OCI-LY1 (cell line): ENCODE measurements around the gene SENP6.

Source experiments
- CTCF ChIP-seq: fragments of 200-600 bp; sonication (generic), shearing (Covaris generic); IDR thresholded peaks from 2 replicates; pipeline ENCODE4 v1.5.1; 2017; ENCODE audit warnings: mild to moderate bottlenecking, antibody characterized with exemption, low read length, moderate library complexity, mixed read lengths
- EZH2 ChIP-seq: fragments of 200-600 bp; sonication (generic), shearing (Covaris generic); IDR thresholded peaks from 2 replicates; pipeline ENCODE4 v1.8.0; 2017; ENCODE audit warnings: borderline replicate concordance, mixed run types, mild to moderate bottlenecking, antibody characterized with exemption, low read length, moderate library complexity, mixed read lengths

- no peak for TF ChIP-seq CTCF
- TF ChIP-seq EZH2 = no peak
Measured at GRCh38 chr6:75666592-75666991, 64.9 kb downstream of the SENP6 start.
